Activated CD8-positive, alpha-beta T cell treated with anti-CD3 and anti-CD28 coated beads for 36 hours (primary cell): ENCODE measurements around the gene BPGM. TPM values are rescaled to one million over a fixed set of nuclear protein-coding genes. Genes with fewer than 3 reads are reported as not detected.
A peak's percentile ranks its signal among the peaks of the same experiment; 100 is the strongest.

Source experiments
- ATAC-seq: fragments of 200-7000 bp; cut with Tn5 transposase; one replicate; pipeline ENCODE4 v1.10.0; 2021; ENCODE audit warnings: mild to moderate bottlenecking, moderate library complexity
- CTCF ChIA-PET: fragments of 350-600 bp; sonication (Branson Sonifier 250); formaldehyde crosslinking; loops from one replicate; lab custom pipeline; 2021; ENCODE audit warnings: antibody characterized with exemption; lab: Charles Lee
- POLR2A ChIA-PET: fragments of 350-600 bp; sonication (Branson Sonifier 250); formaldehyde crosslinking; loops from one replicate; lab custom pipeline; 2021; ENCODE audit warnings: antibody characterized with exemption; lab: Charles Lee
- DNase-seq: peaks from one replicate; pipeline ENCODE4 v3.0.0-alpha.2; 2020
- H3K27ac Mint-ChIP-seq: one replicate; pipeline ENCODE4 v1.8.0; 2021; ENCODE audit warnings: mild to moderate bottlenecking, mixed read lengths
- H3K27me3 Mint-ChIP-seq: one replicate; pipeline ENCODE4 v1.8.0; 2021; ENCODE audit warnings: mixed read lengths
- H3K36me3 Mint-ChIP-seq: one replicate; pipeline ENCODE4 v1.8.0; 2021; ENCODE audit warnings: low read depth, mixed read lengths
- H3K4me1 Mint-ChIP-seq: one replicate; pipeline ENCODE4 v1.8.0; 2021; ENCODE audit warnings: low read depth, mixed read lengths
- H3K4me3 Mint-ChIP-seq: one replicate; pipeline ENCODE4 v1.8.0; 2021; ENCODE audit warnings: mild to moderate bottlenecking, moderate library complexity, mixed read lengths
- H3K9me3 Mint-ChIP-seq: one replicate; pipeline ENCODE4 v1.8.0; 2021; ENCODE audit warnings: mixed read lengths
- intact Hi-C: fragments of 100-400 bp; cut with micrococcal nuclease; formaldehyde crosslinking; loops from one replicate; pipeline ENCODE4 v1.10.0; 2022
- total RNA-seq, 2 experiments: library from RNA; stranded (reverse); gene quantifications; one replicate each; pipeline ENCODE4 v1.2.3, GENCODE V29; 2021
- TF ChIP-seq, protein P1 (sequence below): fragments of 200-600 bp; IDR thresholded peaks from one replicate; pipeline ENCODE4 v1.8.0; 2022; ENCODE audit warnings: antibody characterized with exemption, mild to moderate bottlenecking

Gene BPGM
- total RNA-seq, 2 experiments from 2014 or later = 11.2 to 12.4 TPM

DNA sequence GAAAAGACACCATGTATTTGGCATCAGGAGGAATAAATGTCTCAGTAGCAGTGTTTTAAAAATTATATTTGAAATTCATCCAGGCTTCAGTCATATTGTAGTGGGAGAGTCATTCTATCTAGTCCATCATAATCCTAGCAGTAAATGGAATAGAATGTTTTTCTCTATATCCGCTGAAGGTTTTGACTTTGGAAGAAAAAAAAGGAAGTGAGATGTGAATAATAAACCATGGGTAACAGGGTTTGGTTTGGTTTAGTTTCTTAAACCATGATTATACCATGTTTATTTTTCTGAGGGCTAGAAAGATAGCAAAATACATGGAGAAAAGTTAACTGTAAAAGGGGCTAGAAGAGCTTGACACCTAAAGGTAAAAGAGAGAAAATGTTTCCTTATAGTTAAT lies 16.4 kb upstream of the BPGM start:
- ChIA-PET CTCF (interaction anchor here (1.2 to 7.2 kb wide), 6 partner anchors 12 to 324 kb away, joined by 3 to 109 read pairs (median 33); no protein-coding TSS in a partner anchor), POLR2A (interaction anchor here (0.6 to 0.9 kb wide), 3 partner anchors 10 to 44 kb away, joined by 3 to 4 read pairs (median 3); no protein-coding TSS in a partner anchor)
- peaks cover 34% of the 10 kb centered on the region for H3K27me3 Mint-ChIP-seq
- ATAC-seq = no peak
- no peaks in the 10 kb centered on the region for H3K36me3 Mint-ChIP-seq
- DNase-seq = no peak
- H3K9me3 Mint-ChIP-seq = no peaks in the 10 kb centered on the region
- H3K4me3 Mint-ChIP-seq = no peak overlapping the region
- H3K27ac Mint-ChIP-seq = no peak overlapping the region
- TF ChIP-seq, protein P1, sequence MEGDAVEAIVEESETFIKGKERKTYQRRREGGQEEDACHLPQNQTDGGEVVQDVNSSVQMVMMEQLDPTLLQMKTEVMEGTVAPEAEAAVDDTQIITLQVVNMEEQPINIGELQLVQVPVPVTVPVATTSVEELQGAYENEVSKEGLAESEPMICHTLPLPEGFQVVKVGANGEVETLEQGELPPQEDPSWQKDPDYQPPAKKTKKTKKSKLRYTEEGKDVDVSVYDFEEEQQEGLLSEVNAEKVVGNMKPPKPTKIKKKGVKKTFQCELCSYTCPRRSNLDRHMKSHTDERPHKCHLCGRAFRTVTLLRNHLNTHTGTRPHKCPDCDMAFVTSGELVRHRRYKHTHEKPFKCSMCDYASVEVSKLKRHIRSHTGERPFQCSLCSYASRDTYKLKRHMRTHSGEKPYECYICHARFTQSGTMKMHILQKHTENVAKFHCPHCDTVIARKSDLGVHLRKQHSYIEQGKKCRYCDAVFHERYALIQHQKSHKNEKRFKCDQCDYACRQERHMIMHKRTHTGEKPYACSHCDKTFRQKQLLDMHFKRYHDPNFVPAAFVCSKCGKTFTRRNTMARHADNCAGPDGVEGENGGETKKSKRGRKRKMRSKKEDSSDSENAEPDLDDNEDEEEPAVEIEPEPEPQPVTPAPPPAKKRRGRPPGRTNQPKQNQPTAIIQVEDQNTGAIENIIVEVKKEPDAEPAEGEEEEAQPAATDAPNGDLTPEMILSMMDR = no peak
- intact Hi-C loops = loop anchor here (5.0 kb wide), 2 partner anchors 122 to 322 kb away; no protein-coding TSS in a partner anchor
- peaks cover 5% of the 10 kb centered on the region for H3K4me1 Mint-ChIP-seq

DNA sequence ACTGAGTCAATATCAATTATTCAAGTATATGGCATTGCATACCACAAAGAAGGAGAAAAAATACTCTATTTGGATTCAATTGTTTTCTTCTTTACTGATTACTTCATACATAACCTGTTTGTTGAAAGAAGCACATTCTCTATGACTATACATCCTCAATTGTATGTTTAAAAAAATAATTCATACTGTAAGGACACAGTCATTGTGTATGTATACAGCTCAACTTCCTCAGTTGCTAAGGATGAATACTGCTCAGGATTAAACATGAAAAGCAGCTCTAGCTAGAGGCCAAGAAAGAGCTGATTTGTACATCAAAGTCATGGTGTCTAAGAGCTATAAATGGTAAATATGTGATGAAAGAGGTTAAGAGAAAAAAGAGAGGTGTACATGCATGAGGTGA lies 15.8 kb upstream of the BPGM start:
- H3K4me3 Mint-ChIP-seq = no peak overlapping the region
- ChIA-PET CTCF (interaction anchor here (0.9 to 7.2 kb wide), 10 partner anchors 11 to 324 kb away, joined by 3 to 109 read pairs (median 20); no protein-coding TSS in a partner anchor), POLR2A (no interaction called here)
- H3K27me3 Mint-ChIP-seq = peaks cover 29% of the 10 kb centered on the region
- no peaks in the 10 kb centered on the region for H3K9me3 Mint-ChIP-seq
- intact Hi-C loops = loop anchor here (5.0 kb wide), 2 partner anchors 121 to 321 kb away; no protein-coding TSS in a partner anchor
- DNase-seq (no peak), ATAC-seq (no peak)
- H3K27ac Mint-ChIP-seq = no peak overlapping the region
- peaks cover 11% of the 10 kb centered on the region for H3K4me1 Mint-ChIP-seq
- H3K36me3 Mint-ChIP-seq = no peaks in the 10 kb centered on the region
- TF ChIP-seq, protein P1 = no peak

- CTCF ChIA-PET = interaction anchor here (1.0 to 7.2 kb wide), 24 partner anchors 9 to 538 kb away, joined by 3 to 109 read pairs (median 10); partner anchors contain the start of genes AGBL3, BPGM and CYREN
- no peak overlapping the region for H3K27ac Mint-ChIP-seq
- POLR2A ChIA-PET = interaction anchor here (1.1 kb wide), 1 partner anchor 16 kb away, joined by 3 read pairs; no protein-coding TSS in a partner anchor
- no peaks in the 10 kb centered on the region for H3K36me3 Mint-ChIP-seq
- H3K4me1 Mint-ChIP-seq = peaks cover 23% of the 10 kb centered on the region
- peaks cover 22% of the 10 kb centered on the region for H3K27me3 Mint-ChIP-seq
- DNase-seq (no peak), ATAC-seq (no peak)
- intact Hi-C loops = loop anchor here (2.0 to 5.0 kb wide), 3 partner anchors 69 to 320 kb away; no protein-coding TSS in a partner anchor
- TF ChIP-seq, protein P1 = no peak
- H3K9me3 Mint-ChIP-seq = no peaks in the 10 kb centered on the region
- no peak overlapping the region for H3K4me3 Mint-ChIP-seq
Observed at GRCh38 chr7:134632052-134632451, 14.6 kb upstream of the BPGM start.

- TF ChIP-seq, protein P1 = peak; percentile 73
- intact Hi-C loops = loop anchor here (2.0 to 5.0 kb wide), 3 partner anchors 68 to 319 kb away; no protein-coding TSS in a partner anchor
- Mint-ChIP-seq H3K36me3 (no peaks in the 10 kb centered on the region), H3K9me3 (no peaks in the 10 kb centered on the region), H3K4me1 (peaks cover 29% of the 10 kb centered on the region), H3K27me3 (peaks cover 14% of the 10 kb centered on the region), H3K27ac (no peak overlapping the region), H3K4me3 (no peak overlapping the region)
- peak; percentile 54 for DNase-seq
- ATAC-seq = peak; percentile 78
- ChIA-PET POLR2A (interaction anchor here (1.6 kb wide), 1 partner anchor 15 kb away, joined by 6 read pairs; no protein-coding TSS in a partner anchor), CTCF (interaction anchor here (0.6 to 7.2 kb wide), 45 partner anchors 9 to 537 kb away, joined by 3 to 109 read pairs (median 6); partner anchors contain the start of genes AGBL3, AKR1B1, BPGM and CYREN)
Observed at GRCh38 chr7:134632937-134633540, 13.6 kb upstream of the BPGM start.
